Chondrocyte (in vitro differentiated cells): ENCODE measurements around the gene NLGN3. TPM values are rescaled to one million over a fixed set of nuclear protein-coding genes. Genes with fewer than 3 reads are reported as not detected.

ENCODE experiments used
- DNase-seq: peaks from one replicate; pipeline ENCODE4 v3.0.0; 2021; ENCODE audit warnings: mixed read lengths, low spot score
- H3K27ac Mint-ChIP-seq: one replicate; pipeline ENCODE4 v1.8.0; 2021; ENCODE audit warnings: mild to moderate bottlenecking, moderate library complexity, mixed read lengths; ENCODE audit not compliant: unreplicated experiment
- H3K27me3 Mint-ChIP-seq: 2 replicates; pipeline ENCODE4 v1.8.0; 2021; ENCODE audit warnings: low read depth, mixed read lengths
- H3K36me3 Mint-ChIP-seq: 2 replicates; pipeline ENCODE4 v1.8.0; 2021; ENCODE audit warnings: low read depth, mixed read lengths
- H3K4me1 Mint-ChIP-seq: 2 replicates; pipeline ENCODE4 v1.8.0; 2021; ENCODE audit warnings: low read depth, mild to moderate bottlenecking, mixed read lengths
- H3K4me3 Mint-ChIP-seq: one replicate; pipeline ENCODE4 v1.8.0; 2021; ENCODE audit warnings: mild to moderate bottlenecking, moderate library complexity, mixed read lengths; ENCODE audit not compliant: unreplicated experiment
- H3K9me3 Mint-ChIP-seq: 2 replicates; pipeline ENCODE4 v1.8.0; 2021; ENCODE audit warnings: low read depth, mixed read lengths
- CTCF ChIP-seq: fragments of 200-600 bp; sonication (generic); IDR thresholded peaks from 2 replicates; pipeline ENCODE4 v1.5.0; 2021; ENCODE audit warnings: antibody characterized with exemption, mild to moderate bottlenecking, moderate library complexity
- total RNA-seq: library from RNA; stranded (reverse); gene quantifications from 3 replicates; pipeline ENCODE4 v1.2.1, GENCODE V29; 2021

NLGN3 gene
- total RNA-seq, 1 donor from 2014 or later = 0.52 TPM

GRCh38 chrX:71143508-71143907 is 1.1 kb upstream of the NLGN3 start:
- peaks cover 12% of the 10 kb centered on the region for H3K36me3 Mint-ChIP-seq
- H3K4me1 Mint-ChIP-seq = peaks cover 16% of the 10 kb centered on the region
- no peak for DNase-seq
- no peak overlapping the region for H3K27ac Mint-ChIP-seq
- H3K9me3 Mint-ChIP-seq = peaks cover 4% of the 10 kb centered on the region
- no peak for TF ChIP-seq CTCF
- no peaks in the 10 kb centered on the region for H3K27me3 Mint-ChIP-seq
- H3K4me3 Mint-ChIP-seq = no peak overlapping the region

- Mint-ChIP-seq H3K27ac (no peak overlapping the region), H3K4me3 (no peak overlapping the region), H3K9me3 (no peaks in the 10 kb centered on the region), H3K27me3 (no peaks in the 10 kb centered on the region), H3K4me1 (peaks cover 16% of the 10 kb centered on the region), H3K36me3 (no peaks in the 10 kb centered on the region)
- no peak for DNase-seq
- TF ChIP-seq CTCF = no peak
Measured at GRCh38 chrX:71147496-71148277, 3.0 kb downstream of the NLGN3 start.

- H3K27ac Mint-ChIP-seq = no peak overlapping the region
- DNase-seq = no peak
- no peaks in the 10 kb centered on the region for H3K36me3 Mint-ChIP-seq
- no peaks in the 10 kb centered on the region for H3K9me3 Mint-ChIP-seq
- TF ChIP-seq CTCF = no peak
- no peak overlapping the region for H3K4me3 Mint-ChIP-seq
- H3K27me3 Mint-ChIP-seq = no peaks in the 10 kb centered on the region
- H3K4me1 Mint-ChIP-seq = peaks cover 16% of the 10 kb centered on the region
Measured at GRCh38 chrX:71148278-71148663, 3.6 kb downstream of the NLGN3 start.

- H3K4me1 Mint-ChIP-seq = peaks cover 3% of the 10 kb centered on the region
- no peak for DNase-seq
- no peaks in the 10 kb centered on the region for H3K9me3 Mint-ChIP-seq
- no peak for TF ChIP-seq CTCF
- H3K27me3 Mint-ChIP-seq = no peaks in the 10 kb centered on the region
- no peak overlapping the region for H3K4me3 Mint-ChIP-seq
- no peak overlapping the region for H3K27ac Mint-ChIP-seq
- H3K36me3 Mint-ChIP-seq = peaks cover 1% of the 10 kb centered on the region
Measured at GRCh38 chrX:71151366-71151765, 6.7 kb downstream of the NLGN3 start.

GRCh38 chrX:71154196-71154595 is 9.6 kb downstream of the NLGN3 start:
- no peak for TF ChIP-seq CTCF
- H3K9me3 Mint-ChIP-seq = no peaks in the 10 kb centered on the region
- H3K4me3 Mint-ChIP-seq = no peak overlapping the region
- no peaks in the 10 kb centered on the region for H3K27me3 Mint-ChIP-seq
- DNase-seq = peak; percentile 67
- no peaks in the 10 kb centered on the region for H3K4me1 Mint-ChIP-seq
- H3K27ac Mint-ChIP-seq = no peak overlapping the region
- peaks cover 1% of the 10 kb centered on the region for H3K36me3 Mint-ChIP-seq
